Fibroblast of skin of right quadriceps (primary cell): ENCODE results near the gene MLKL.

Experiments used
- DNase-seq: peaks from one replicate; pipeline ENCODE4 v3.0.0-alpha.2; 2013

The MLKL gene

DNA sequence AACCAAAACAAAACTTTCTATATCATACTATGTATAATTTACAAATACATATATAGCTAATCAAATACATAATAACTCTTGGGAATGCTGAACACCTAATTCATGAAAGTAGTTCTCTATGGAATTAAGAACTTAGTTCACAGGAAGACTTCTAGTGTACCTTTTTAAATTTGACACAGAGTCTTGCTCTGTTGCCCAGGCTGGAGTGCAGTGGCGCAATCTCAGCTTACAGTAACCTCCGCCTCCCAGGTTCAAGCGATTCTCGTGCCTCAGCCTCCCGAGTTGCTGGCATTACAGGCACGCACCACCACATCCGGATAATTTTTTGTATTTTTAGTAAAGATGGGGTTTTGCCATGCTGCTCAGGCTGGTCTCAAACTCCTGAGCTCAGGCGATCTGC is 58.7 kb downstream of the MLKL start:
- DNase-seq = no peak

DNA sequence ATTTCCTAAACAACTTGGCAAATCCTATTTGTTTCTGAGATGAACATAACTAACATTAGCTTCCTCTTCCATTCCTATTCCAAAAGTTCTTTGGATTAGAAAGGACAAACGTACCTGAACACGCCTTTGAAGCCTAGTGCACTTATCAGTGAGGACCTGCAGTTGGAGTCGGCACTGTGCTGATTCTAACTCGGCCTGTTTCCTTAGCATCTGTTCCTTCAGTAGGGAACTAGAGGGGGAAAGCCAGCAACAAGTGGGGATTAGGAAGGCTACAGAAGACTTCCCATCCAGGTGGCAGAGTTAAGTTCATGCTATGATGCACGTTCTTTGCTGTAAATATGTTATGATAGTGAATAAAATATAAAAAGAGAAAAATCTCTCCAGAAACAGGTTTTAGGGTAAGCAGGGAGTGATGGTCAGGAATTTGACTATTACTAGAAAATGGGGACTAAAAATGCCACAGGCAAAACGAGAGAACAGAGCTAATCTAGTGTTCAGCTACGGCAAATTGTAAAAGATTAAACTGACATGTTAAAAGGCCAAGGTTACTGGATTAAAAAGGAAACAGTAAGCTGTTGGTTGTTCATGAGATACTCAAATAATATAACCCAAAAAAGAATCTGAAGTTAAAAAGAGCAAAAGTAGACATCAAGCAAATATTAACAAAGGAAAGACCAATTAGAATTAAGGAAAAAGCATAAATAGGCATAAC is 62.8 kb downstream of the MLKL start:
- no peak for DNase-seq

DNA sequence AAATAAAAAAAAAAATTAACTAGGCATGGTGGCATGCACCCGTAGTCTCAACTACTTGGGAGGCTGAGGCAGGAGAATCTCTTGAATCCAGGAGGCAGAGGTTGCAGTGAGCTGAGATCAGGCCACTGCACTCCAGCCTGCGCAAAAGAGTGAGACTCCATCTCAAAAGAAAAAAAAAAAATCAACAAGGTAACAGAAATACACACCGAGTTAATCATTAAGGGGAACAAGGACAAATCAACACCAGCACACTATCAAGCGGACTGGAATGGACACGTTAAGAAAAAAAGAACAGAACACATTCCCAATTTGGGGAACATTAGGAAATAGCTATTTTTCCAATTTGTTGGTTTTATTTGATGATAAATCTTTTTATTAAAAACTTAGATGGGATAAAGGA is 65.4 kb downstream of the MLKL start:
- no peak for DNase-seq

DNA sequence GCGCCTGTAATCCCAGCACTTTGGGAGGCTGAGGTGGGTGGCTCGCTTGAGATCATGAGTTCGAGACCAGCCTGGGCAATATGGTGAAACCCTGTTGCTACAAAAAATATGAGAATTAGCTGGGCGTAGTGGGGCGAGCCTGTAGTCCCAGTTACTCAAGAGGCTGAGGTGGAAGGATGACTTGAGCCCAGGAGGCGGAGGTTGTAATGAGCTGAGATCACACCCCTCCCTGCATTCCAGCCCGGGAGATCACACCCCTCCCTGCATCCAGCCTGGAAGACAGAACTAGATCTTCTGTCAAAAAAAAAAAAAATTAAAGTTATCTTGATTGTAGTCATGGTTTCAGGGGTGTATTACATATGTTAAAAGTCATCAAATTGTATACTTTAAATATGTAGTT is 67.0 kb downstream of the MLKL start:
- DNase-seq = no peak

DNA sequence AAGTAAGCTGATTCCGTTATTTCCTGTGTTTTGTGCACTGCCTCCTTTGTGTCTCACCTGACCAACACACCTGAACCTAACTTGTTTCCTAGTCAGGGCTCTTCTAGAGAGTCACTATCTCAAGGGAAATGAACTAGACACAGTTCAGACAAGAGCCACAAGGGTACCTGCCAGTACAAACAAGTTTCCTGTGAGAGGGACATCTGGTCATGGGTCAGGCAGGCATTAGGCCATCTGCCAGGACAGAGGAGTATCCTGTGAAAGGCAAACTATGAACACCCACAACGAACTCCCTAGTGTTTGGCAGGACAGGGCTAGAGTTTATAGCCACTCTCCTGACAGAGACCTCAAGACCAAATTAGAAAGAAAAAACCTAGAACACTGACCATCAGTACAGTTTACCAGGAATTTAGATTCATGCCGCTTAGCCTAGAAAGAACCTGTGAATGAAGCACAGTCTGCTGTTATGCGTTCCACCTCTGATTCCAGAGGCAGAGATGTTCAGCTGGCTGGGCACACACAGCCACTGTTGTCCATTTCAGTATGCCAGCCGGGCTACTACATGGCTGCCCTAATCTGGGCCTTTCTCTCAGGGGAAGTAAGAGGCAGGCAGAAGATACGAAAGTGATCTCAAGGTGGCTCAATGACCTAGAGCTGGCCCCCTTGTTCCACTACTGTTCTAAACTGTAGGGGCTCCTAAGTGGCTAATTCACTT is 73.0 kb downstream of the MLKL start:
- DNase-seq = no peak

DNA sequence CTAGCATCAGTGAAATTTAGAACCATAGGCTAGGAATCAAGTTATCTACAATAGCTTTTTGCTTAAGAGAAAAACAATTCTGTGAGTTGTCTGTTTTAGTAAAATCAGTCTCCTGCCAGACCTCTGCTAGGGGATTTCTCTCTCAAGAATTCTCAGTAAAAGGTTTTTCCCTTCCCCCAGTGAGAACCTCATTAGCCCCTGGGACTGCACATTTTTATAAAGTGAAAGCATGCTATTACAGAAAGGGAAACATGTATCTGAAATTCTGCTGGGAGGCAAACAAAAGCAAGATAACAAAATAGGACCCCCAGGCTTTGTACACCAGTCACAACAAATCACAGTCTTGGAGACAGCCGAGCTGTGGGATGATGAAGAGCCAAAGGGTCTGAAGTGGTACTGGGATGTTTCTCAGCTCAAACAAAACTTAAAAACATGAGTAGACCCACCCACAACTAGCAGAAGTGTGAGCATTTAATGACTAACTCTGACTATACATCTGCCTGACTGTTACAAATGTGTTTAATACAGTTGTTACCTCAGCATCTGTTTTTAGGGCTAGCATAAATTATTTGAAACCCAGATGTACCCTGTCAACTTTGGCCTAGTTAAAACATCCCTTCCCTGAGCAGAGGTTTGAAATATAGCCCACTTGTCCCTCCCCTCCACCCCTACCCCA is 73.8 kb downstream of the MLKL start:
- DNase-seq = no peak

DNA sequence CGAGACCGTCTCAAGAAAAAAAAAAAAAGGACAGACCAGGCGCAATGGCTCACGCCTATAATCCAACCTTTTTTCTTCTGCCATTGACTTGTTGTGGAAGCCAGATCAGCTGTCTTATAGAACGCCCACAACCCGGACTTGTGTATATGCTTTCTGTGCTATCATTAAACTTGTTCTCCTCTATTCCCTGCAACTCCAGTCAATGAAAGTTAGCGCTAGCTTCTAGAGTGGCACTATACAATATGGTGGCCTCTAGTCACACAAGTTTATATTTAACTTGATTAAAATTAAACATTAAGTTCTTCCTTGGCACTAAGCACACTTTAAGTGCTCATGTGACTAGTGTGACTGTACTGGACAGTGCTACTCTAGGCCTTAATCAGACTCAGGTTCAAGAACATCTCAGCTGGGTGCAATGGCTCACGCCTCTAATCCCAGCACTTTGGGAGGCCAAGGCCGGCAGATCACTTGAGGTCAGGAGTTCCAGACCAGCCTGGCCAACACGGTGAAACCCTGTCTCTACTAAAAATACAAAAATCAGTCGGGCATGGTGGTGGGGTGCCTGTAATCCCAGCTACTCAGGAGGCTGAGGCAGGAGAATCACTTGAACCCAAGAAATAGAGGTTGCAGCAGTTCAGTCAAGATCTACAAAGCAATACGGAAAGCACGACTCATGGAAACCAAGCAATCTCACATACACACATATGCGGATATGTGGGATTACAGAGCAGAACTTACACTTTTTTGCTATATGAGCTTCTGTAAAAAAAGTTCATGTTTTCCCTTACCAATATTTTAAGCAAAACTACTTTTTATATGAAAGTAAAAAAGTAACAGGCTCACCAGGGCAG is 74.9 kb downstream of the MLKL start:
- no peak for DNase-seq

DNA sequence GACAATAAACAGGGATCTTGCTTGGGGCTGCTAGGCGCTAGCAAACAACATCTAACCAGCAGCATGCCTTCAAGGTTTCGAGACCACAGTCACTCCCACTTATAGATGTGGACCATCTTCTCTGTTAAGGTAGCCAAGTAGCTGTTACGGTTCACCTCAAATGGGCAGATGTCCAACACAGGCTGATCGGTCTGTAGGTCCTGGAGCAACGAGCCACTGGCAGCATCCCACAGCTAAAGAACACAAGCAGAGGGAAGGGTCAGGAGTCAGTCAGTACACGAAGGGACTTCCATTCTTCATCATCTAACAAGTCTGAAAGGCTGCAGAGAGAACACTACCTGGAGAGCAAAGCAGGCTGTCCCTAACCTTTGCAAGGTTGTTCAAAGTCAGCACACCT is 76.8 kb downstream of the MLKL start:
- no peak for DNase-seq

DNA sequence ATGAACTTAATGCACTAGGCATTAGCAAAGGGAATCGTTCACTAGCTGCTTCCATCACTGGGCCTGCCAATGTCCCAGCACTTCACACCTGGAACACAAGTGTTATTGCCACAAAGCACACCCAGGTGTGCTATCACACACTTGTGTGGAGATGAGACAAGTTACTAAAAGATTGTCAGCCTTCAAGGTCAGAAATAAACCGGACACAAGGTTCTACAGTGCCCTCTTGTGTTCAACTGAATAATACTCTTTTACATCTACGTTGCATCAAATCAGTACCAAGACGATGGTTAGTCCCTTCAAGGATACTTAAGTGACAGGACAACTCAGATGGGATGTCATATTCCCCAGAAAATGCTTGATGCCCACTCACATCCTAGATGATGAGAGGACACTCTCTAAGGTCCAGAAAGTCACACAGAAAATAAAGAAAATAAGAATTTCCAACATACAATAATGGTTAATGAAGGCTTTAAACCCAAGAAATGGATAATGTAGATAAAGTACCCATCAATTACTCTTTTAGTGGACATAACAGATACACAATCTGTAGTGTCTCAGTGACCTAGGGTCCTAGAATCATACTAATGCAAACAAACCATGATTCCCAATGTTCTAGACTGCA is 77.3 kb downstream of the MLKL start:
- DNase-seq = peak; percentile 42

DNA sequence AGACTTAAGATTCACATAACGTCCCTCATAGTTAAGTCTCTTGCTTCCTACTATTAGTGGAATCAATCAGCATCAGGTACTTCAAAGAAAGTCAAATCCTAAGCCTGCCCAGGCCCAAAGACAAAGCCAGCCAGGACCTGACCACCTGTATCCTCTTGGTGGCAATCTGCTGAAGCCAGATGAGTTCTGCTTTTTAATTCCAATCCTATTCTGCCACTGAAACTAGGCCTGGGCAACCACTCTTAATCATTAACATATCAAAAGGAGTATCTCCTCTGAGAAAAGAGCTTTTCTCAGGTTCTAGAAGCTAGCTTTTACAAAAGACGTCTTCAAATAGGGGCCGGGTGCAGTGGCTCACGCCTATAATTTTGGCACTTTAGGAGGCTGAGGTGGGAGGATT is 78.7 kb downstream of the MLKL start:
- DNase-seq = no peak
